ENCODE measurements around the gene HHAT.
A peak's percentile ranks its signal among the peaks of the same experiment; 100 is the strongest.

The HHAT gene

DNA sequence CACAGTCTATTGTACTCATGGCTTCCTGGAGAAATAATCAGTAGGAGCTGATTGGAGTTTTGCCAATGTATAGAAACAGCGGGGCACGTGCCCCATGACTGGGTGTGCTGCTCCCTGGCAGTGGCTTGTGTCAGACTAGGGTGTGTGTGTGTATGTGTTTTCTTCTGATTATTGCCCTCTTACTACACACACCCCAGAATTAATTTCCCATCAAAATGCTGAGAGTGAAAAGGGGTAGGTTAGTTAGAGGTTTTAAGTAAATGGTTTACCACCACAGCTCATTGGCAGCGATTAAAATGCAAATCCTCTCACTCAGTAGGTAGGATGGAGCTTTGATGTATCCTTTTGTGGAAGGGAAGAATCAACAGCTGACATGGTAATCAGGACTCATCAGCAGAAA is 29.9 kb downstream of the HHAT start:
- no peak for TF ChIP-seq ZFX (IDR thresholded peaks at IDR 0.05; ENCODE audit: borderline replicate concordance)
- TF ChIP-seq, protein P1, sequence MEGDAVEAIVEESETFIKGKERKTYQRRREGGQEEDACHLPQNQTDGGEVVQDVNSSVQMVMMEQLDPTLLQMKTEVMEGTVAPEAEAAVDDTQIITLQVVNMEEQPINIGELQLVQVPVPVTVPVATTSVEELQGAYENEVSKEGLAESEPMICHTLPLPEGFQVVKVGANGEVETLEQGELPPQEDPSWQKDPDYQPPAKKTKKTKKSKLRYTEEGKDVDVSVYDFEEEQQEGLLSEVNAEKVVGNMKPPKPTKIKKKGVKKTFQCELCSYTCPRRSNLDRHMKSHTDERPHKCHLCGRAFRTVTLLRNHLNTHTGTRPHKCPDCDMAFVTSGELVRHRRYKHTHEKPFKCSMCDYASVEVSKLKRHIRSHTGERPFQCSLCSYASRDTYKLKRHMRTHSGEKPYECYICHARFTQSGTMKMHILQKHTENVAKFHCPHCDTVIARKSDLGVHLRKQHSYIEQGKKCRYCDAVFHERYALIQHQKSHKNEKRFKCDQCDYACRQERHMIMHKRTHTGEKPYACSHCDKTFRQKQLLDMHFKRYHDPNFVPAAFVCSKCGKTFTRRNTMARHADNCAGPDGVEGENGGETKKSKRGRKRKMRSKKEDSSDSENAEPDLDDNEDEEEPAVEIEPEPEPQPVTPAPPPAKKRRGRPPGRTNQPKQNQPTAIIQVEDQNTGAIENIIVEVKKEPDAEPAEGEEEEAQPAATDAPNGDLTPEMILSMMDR (IDR thresholded peaks at IDR 0.05), result no peak
- H3K27ac ChIP-seq, result no peak overlapping the region

DNA sequence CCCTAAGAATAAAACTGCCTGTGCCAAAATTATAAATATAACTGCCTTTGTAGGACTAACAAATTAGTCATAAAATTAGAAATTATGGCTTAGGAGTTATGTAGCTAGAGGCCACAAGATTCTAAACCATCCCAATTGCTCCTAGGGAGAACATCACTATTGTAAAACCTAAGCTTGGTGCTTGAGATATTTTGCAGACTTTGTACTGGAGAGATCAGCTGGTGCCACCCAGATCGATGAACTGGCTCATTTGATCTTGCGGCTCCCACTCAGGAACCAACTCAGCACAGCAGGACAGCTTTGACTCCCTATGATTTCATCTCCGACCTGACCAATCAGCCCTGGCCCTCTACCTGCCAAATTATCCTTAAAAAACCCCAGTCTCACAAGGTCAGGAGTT is 30.6 kb downstream of the HHAT start:
- TF ChIP-seq, protein P1 (IDR thresholded peaks at IDR 0.05), result no peak
- TF ChIP-seq ZFX (IDR thresholded peaks at IDR 0.05; ENCODE audit: borderline replicate concordance), result no peak
- no peak overlapping the region for H3K27ac ChIP-seq

DNA sequence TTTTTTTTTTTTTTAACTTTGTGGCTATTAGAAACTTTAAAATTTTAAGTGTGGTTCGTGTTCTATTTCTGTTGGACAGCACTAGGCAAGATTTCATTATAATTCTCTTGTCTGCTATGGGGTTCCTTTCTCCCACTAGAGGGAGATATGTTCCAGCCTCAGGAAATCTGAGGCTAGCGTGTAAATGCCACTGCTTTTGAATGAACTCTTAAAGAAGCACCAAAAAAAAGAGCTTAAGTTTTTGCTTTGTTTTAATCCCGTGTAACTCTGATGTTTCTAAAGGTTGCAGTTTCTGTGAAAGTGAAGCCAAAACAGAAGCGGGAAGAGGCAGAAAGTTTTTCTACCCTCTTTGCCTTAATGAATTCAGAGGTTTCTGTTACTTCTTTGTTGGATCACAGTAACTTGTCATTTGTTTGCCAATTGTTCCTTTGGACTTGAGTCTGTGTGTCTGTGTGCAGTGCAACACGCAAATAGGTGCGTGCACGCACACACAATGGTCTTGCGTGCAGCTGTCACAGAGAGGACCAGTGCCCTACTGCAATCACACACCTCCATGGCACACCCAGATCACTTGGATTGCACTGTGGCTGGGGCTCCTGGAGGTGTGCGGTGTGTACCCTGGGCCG is 32.3 kb downstream of the HHAT start:
- H3K27ac ChIP-seq, result no peak overlapping the region
- TF ChIP-seq, protein P1 (IDR thresholded peaks at IDR 0.05), result peak; percentile 93
- no peak for TF ChIP-seq ZFX (IDR thresholded peaks at IDR 0.05; ENCODE audit: borderline replicate concordance)

DNA sequence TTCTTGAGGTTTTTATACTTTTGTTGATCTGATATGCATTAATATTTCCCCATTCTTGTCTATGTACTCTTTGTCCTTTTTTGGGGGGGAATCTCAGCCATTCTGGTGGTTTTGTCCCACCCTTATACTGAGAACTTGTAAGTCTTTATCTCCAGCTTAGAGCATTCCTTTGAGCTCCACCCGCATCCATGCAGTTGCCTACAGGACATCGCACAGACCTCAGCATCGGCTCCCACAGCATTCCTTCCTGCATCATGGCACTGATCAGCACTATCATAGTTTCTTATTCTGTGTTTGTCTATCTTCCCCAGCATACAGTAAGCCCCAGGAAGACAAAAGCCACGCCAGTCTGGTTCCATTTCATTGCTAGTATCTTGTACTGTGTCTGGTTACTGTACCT is 33.0 kb downstream of the HHAT start:
- H3K27ac ChIP-seq, result no peak overlapping the region
- no peak for TF ChIP-seq ZFX (IDR thresholded peaks at IDR 0.05; ENCODE audit: borderline replicate concordance)
- TF ChIP-seq, protein P1 (IDR thresholded peaks at IDR 0.05), result no peak

DNA sequence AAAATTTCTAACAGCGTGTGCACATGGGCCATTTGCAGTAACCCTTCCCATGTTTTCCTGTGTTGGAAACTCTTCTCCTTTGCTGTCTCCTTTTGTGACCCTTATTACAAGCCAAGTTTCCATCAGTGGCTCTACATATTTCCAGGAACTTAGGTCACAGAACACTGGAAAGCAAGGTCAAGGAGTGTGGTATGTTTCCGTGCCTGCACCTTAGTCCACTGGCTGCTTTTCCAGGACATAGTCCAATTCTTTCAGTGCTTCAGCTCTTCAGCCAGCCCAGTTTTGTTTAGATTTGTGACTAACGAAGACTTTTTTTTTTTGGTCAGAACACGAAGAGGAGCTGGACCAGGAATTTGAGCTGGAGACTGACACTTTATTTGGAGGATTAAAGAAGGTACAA is 33.8 kb downstream of the HHAT start:
- TF ChIP-seq ZFX (IDR thresholded peaks at IDR 0.05; ENCODE audit: borderline replicate concordance), result no peak
- TF ChIP-seq, protein P1 (IDR thresholded peaks at IDR 0.05), result no peak
- H3K27ac ChIP-seq, result no peak overlapping the region

DNA sequence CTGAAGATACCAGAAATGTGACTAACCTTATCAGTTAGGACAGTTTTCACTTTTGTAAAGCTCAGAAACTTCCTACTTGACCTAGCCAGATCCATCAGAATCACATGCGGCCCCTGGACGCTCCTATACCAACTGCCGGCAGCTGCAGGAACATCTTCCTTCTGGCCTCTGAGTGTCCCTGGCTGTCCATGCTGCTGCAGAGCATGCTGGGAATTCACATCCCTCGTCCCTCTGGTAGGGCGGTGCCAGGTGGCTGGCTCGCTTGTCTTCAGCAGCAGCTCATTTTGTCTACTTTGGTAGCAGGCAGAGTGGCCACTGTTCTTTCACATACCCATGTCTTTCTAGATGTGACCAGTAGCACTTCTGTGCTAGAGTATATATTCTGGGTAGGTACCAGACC is 34.4 kb downstream of the HHAT start:
- no peak for TF ChIP-seq ZFX (IDR thresholded peaks at IDR 0.05; ENCODE audit: borderline replicate concordance)
- TF ChIP-seq, protein P1 (IDR thresholded peaks at IDR 0.05), result no peak
- H3K27ac ChIP-seq, result no peak overlapping the region

DNA sequence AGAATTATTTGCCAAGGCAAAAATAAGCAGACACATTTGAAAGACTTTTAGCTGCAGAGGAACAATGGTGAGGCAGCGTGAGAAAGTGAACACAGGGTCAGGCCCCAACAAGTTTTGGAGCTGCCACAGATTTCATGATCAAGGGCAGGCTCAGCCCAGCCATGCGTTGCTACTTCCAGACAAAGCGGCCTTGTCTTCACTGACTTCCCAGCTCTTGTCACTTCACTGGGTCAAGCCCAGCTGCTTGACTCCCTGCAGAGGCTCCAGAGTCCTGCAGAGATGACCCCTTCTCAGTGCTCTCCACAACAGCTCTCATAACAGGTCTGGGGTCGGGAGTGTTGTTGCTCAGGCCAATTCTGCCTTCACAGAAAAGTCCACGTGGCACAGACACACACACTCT is 35.8 kb downstream of the HHAT start:
- no peak for TF ChIP-seq ZFX (IDR thresholded peaks at IDR 0.05; ENCODE audit: borderline replicate concordance)
- TF ChIP-seq, protein P1 (IDR thresholded peaks at IDR 0.05), result no peak
- no peak overlapping the region for H3K27ac ChIP-seq

Measured in 22Rv1 (cell line).